CD4-positive, alpha-beta T cell treated with Interferon gamma for 1 hour (primary cell): Measurements from ENCODE around the gene JAKMIP1.
A peak's percentile ranks its signal among the peaks of the same experiment; 100 is the strongest.

Experiments
- DNase-seq: peaks from one replicate; pipeline ENCODE4 v3.0.0-alpha.2; 2020

JAKMIP1 gene

GRCh38 chr4:6199422-6199921 is 877 bp downstream of the JAKMIP1 start:
- DNase-seq = peak; percentile 7

DNA sequence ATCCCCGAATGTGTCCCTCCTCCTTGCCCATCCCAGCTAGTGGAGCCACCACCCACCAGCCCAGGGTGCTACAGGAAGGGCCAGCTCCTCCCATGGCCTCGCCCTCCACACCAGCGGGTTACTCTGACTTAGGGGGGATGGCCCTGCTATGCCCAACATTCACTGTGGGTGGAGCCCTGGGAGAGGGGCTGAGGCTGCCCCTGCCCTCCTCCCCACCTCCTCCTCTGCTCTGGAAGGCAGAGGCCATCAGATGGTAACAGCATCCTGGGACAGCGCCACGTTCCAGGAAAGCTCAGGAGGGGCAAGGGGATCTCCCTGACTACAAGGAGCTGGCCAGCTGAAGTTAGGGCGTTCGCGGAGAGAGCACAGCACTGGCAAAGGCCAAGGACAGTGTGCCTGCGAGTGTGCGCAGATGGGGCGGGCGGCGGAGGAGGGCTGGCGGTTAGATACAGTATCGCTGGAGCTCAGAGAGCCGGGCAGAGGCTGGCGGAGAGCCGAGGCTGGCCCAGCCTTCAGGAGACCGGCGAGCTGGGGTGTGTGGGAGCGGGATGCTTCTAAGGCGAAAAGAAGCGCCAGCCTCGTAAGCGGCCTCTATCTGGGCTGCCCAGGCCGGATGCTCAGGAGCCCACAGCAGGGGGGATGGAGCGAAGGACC is 1.5 kb downstream of the JAKMIP1 start:
- DNase-seq = no peak

- peak; percentile 46 for DNase-seq
These were observed 2.1 kb downstream of the JAKMIP1 start for GRCh38 chr4:6198278-6198677.

GRCh38 chr4:6197433-6198174 is 2.7 kb downstream of the JAKMIP1 start:
- DNase-seq = no peak

- no peak for DNase-seq
These were observed 3.5 kb downstream of the JAKMIP1 start for GRCh38 chr4:6196871-6197270.

GRCh38 chr4:6196324-6196723 is 4.0 kb downstream of the JAKMIP1 start:
- DNase-seq = no peak

DNA sequence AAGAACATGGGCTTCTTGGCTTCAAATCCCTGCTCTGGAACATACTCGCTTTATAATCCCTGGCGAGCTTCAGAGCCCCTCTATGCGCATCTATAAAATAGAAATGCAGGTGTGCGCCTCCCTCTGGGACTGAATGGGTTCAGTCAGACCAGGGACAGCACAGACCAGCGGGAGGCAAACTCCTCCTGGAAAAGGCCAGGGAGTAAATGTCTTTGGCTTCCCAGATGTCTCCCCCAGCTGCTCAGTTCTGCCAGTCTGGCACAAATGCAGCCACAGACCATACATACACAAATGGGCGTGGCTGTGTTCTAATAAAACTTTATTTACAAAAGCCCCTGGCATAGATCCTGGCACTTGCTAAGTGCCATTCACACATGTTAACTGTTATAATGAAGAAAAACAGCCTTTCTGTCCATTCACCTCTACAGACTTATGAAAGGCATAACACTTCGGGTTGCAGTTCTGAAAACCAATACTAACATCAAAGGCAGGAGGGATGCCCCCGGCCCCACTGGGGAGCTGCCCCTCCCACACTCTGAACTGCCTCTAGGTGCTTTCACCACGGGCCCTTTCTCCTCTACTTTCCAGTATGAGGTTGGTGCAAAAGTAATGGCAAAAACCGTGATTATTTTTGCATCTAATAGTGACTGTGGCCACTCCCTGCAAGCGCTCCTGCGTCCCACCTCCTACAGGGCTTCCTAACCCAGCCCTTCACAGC is 4.6 kb downstream of the JAKMIP1 start:
- DNase-seq = no peak

DNA sequence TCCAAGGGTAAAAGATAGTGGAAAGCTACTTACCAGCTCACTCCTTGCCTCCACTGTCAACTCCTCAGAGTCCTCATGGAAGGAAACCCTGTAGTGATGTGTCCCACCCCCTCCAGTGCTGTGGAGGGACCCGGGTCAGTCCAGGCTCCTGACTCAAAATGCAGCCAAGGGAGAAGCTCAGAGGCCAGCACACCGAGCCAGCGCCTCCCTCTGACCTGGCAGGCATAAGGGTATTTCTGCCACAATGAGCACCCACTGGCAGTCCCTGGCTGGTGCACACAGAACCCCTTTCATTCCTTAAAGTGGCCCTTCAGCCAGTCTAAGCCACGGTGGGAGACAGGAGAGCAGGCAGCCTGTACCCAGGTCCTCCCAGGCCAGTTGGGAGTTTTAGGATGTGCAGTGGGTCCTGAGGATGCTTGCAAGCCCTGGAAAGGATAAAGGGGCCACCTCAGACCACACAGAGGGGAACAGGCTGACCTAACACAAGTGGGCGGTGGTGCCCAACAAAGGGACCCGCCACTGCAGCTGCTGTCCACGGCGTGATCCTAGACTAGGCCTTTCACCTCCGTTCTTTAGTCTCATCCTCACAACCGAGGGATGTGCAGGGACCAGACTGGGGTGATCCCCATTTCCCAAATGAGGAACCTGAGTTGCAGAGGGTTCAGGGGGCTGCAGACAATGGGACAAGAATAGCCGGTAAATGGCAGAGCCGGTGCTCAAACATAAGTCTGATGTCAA is 5.7 kb downstream of the JAKMIP1 start:
- DNase-seq = no peak

DNA sequence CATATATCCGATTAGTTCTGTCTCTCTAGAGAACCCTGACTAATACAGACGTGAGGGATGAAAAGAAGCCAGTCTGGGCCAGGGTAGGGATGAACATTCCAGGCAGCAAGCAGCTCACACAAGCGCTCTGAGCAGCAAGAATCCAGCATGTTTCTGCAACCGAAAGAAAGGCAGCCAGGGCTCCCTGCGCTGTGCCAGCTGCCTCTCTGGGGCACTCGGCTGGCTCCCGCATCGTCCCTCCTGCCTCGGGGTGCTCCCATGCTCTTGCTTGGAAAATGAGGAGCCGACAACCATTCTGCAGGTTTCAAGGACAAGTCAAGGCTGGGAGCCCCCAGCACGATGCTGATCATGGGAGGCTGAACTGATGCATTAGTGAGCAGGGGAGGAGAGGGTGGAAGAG is 7.0 kb downstream of the JAKMIP1 start:
- DNase-seq = no peak

- DNase-seq = no peak
These were observed 8.1 kb downstream of the JAKMIP1 start for GRCh38 chr4:6192245-6192644.

- no peak for DNase-seq
These were observed 8.8 kb downstream of the JAKMIP1 start for GRCh38 chr4:6191448-6192130.

- no peak for DNase-seq
These were observed 9.9 kb downstream of the JAKMIP1 start for GRCh38 chr4:6190486-6190885.

GRCh38 chr4:6189511-6189910 is 10.8 kb downstream of the JAKMIP1 start:
- DNase-seq = no peak

DNA sequence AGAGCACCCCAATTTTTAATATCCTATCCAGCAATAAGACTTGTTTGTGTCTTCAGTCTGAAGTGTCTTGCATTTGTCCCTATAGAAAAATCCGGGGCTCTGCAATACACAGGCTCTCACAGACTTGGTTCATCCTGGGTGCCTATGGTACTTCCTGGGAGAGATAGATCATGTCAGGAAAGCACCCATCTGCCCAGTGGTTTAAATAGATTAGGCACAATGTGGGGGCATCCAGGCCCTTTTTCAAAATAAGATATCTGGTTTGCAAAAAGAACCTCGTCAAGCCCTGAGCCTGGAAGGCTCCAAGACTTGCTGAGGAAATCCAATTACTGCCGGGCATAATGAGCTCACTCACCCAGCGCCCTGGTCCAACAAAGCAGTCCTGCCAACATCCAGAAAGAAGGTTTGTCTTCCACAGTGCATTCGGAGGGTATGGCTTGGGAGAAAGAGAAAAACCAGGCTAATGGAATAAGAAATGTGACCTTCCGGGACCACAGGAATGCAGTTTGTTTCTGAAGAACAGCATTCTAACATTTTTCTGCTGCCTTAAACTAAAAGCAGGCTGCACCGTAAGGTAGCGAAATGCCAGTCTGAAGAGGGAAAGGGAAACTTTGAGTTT is 11.6 kb downstream of the JAKMIP1 start:
- no peak for DNase-seq

DNA sequence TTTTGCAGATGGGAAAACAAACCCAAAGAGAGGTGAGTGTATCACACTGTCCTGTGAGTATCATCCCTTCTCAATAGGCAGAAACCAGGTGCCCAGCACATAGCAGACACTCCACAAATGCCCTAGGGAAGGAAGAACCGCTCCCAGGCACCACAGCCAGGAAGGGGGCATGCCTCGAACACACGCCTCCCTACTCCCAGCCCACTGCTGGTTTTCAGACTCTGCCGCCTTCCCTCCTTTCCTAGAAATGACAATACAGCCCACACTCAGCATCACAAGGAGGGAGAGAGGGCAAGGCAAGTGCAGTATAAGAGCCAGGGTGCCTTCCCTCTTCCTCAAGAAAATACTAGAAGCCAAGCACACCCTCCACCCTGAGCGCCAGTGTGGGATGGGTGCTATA is 16.2 kb downstream of the JAKMIP1 start:
- no peak for DNase-seq

GRCh38 chr4:6183740-6184139 is 16.6 kb downstream of the JAKMIP1 start:
- DNase-seq = no peak

DNA sequence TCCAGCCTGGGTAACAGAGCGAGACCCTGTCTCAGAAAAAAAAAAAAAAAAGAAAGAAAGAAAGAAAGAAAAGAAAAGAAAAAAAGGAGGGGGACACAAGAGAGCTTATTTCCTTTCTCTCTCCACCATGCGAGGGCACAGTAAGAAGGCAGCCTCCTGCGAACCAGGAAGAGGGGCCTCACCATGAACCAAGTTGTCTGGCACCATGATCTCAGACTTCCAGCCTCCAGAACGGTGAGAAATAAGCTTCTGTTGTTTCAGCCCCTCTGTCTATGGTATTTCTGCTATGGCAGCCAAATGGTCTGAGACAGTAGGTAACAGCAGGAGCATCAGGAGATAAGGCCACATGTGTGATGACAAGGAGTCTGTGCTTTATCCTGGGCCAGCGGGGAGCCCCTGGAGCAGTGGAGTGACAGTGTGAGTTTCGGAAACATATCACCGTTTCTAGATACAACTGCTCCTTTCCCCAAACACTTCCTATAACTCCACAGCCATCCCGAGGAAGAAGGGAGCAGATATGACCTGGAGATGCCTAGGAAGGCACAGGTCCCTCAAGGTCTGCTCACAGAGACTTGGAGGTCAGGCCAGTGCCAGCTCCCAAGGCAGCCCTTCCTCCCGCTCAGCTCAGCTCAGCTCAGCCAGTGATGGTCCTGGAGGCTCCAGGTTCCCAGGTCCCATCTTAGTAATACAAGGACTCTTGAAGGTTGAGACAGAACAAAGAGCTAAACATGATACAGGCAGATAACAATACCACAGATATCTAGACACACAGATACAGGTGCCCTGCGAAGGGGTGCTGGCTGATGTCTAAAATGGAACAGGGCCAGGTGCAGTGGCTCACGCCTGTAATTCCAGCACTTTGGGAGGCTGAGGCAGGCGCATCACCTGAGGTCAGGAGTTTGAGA is 17.7 kb downstream of the JAKMIP1 start:
- DNase-seq = no peak

GRCh38 chr4:6180841-6181631 is 19.3 kb downstream of the JAKMIP1 start:
- DNase-seq = peak; percentile 43

GRCh38 chr4:6179362-6179761 is 21.0 kb downstream of the JAKMIP1 start:
- no peak for DNase-seq

DNA sequence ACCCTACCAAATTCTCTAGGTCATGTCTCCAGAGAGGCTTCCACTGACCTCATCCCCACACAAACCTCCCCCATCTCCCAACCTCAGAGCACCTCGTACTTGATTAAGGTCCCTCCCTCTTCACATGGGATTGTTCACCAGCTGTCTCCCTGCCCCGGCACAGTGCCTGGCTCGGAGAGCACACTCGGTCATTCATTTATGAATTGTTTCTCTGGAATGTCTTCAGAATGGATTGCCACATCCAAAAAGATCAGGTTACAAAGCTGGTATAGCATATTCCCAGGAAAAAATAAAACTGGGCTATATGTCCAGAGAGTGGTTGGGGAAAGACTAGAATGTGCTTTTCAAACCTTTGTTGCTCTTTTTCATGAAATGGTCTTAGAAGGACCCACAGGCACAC is 21.6 kb downstream of the JAKMIP1 start:
- no peak for DNase-seq
